H4 (cell line): Measurements from ENCODE around the gene LRRC46. TPM values are rescaled to one million over a fixed set of nuclear protein-coding genes. Genes with fewer than 3 reads are reported as not detected.
A peak's percentile ranks its signal among the peaks of the same experiment; 100 is the strongest.

ENCODE experiments used
- DNase-seq: peaks from one replicate; pipeline ENCODE4 v3.0.0-alpha.2; 2015; ENCODE audit warnings: low spot score
- total RNA-seq: library from RNA; depleted of rRNA; stranded (reverse); fragments of >200 nt; shearing (Covaris generic); gene quantifications from 2 replicates; pipeline ENCODE4 v1.2.3, GENCODE V29; 2014

Gene LRRC46
- total RNA-seq, 1 experiment from 2014 or later = 0.35 TPM

- no peak for DNase-seq
Observed at GRCh38 chr17:47830396-47831002, 971 bp upstream of the LRRC46 start.

- no peak for DNase-seq
Observed at GRCh38 chr17:47831934-47832327, 461 bp downstream of the LRRC46 start.

GRCh38 chr17:47834756-47835155 is 3.3 kb downstream of the LRRC46 start:
- no peak for DNase-seq

- no peak for DNase-seq
Observed at GRCh38 chr17:47836601-47837000, 5.1 kb downstream of the LRRC46 start.

- DNase-seq = peak; percentile 55
Observed at GRCh38 chr17:47837401-47838039, 6.0 kb downstream of the LRRC46 start.

GRCh38 chr17:47838636-47839035 is 7.2 kb downstream of the LRRC46 start:
- DNase-seq = no peak

- DNase-seq = no peak
Observed at GRCh38 chr17:47839071-47839470, 7.6 kb downstream of the LRRC46 start.

GRCh38 chr17:47840001-47840741 is 8.7 kb downstream of the LRRC46 start:
- no peak for DNase-seq

- peak; percentile 85 for DNase-seq
Observed at GRCh38 chr17:47840742-47841487, 9.4 kb downstream of the LRRC46 start, which contains the start of gene SCRN2. Gene SCRN2 (minus strand): TSS chr17:47841273. CDS start chr17:47840843, 430 bp downstream.

- DNase-seq = no peak
Observed at GRCh38 chr17:47841488-47842291, 10.2 kb downstream of the LRRC46 start.

GRCh38 chr17:47843391-47843730 is 11.9 kb downstream of the LRRC46 start:
- no peak for DNase-seq

- DNase-seq = no peak
Observed at GRCh38 chr17:47844227-47844626, 12.8 kb downstream of the LRRC46 start.

GRCh38 chr17:47844814-47845715 is 13.6 kb downstream of the LRRC46 start:
- no peak for DNase-seq

GRCh38 chr17:47845716-47846075 is 14.2 kb downstream of the LRRC46 start:
- no peak for DNase-seq

GRCh38 chr17:47846716-47847340 is 15.4 kb downstream of the LRRC46 start:
- DNase-seq = no peak

GRCh38 chr17:47847341-47848197 is 16.1 kb downstream of the LRRC46 start:
- DNase-seq = no peak

- DNase-seq = no peak
Observed at GRCh38 chr17:47848198-47848513, 16.7 kb downstream of the LRRC46 start.

- DNase-seq = no peak
Observed at GRCh38 chr17:47850373-47850691, 18.9 kb downstream of the LRRC46 start.
